Measurements from ENCODE around the gene USP36.

DNA sequence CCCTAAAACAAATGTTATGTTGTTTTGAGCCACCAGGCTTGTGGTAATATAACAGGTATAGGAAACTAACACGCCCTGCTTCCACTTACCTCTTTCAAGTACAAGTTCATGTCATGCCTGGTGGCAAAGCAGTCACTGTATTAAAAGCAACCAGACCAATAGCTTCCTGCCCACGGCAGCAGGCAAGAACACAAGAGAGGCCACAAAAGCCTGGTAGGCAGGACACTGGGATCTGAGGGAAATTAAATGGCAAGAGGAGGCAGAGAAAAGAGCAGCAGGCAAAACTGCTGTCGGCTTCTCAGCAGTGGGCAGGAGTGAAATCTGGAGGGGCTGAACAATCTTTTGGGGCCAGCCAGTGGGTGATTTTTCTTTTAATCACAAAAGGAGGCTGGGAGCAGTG, 60.8 kb downstream of the USP36 start:
- TF ChIP-seq, protein P1, sequence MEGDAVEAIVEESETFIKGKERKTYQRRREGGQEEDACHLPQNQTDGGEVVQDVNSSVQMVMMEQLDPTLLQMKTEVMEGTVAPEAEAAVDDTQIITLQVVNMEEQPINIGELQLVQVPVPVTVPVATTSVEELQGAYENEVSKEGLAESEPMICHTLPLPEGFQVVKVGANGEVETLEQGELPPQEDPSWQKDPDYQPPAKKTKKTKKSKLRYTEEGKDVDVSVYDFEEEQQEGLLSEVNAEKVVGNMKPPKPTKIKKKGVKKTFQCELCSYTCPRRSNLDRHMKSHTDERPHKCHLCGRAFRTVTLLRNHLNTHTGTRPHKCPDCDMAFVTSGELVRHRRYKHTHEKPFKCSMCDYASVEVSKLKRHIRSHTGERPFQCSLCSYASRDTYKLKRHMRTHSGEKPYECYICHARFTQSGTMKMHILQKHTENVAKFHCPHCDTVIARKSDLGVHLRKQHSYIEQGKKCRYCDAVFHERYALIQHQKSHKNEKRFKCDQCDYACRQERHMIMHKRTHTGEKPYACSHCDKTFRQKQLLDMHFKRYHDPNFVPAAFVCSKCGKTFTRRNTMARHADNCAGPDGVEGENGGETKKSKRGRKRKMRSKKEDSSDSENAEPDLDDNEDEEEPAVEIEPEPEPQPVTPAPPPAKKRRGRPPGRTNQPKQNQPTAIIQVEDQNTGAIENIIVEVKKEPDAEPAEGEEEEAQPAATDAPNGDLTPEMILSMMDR (IDR thresholded peaks at IDR 0.05; ENCODE audit: insufficient read depth, low read length, poor library complexity, severe bottlenecking) = no peak
- no peak for TF ChIP-seq EZH2phosphoT487 (conservative IDR thresholded peaks at IDR 0.05; ENCODE audit: low read length)

All from SU-DHL-6 (cell line).